Gastroesophageal sphincter (tissue), 3 donors: Measurements from ENCODE around the gene SLC2A13.

Source experiments
- CTCF ChIP-seq, 4 experiments: fragments of 200-600 bp in 2 of 4; fragments of 450-650 bp in 2 of 4; sonication (generic) in 1 of 4; IDR thresholded peaks; one replicate each; pipeline ENCODE4 v1.5.1; 2017 to 2019; ENCODE audit warnings: antibody characterized with exemption in 4 of 4, mild to moderate bottlenecking in 2 of 4, moderate library complexity in 2 of 4
- EP300 ChIP-seq: sonication (generic); formaldehyde crosslinking; IDR thresholded peaks from one replicate; pipeline ENCODE4 v1.6.1; 2017; ENCODE audit warnings: antibody characterized with exemption, mild to moderate bottlenecking
- POLR2AphosphoS5 ChIP-seq: sonication (generic); formaldehyde crosslinking; IDR thresholded peaks from one replicate; pipeline ENCODE4 v1.6.1; 2017; ENCODE audit warnings: antibody characterized with exemption

- TF ChIP-seq CTCF (IDR thresholded peaks at IDR 0.05): no peak
- TF ChIP-seq POLR2AphosphoS5: no peak
- TF ChIP-seq EP300: no peak
Observed at GRCh38 chr12:39763071-39763889, 342.6 kb downstream of the SLC2A13 start.
